ENCODE measurements around the gene AP2A1.

DNA sequence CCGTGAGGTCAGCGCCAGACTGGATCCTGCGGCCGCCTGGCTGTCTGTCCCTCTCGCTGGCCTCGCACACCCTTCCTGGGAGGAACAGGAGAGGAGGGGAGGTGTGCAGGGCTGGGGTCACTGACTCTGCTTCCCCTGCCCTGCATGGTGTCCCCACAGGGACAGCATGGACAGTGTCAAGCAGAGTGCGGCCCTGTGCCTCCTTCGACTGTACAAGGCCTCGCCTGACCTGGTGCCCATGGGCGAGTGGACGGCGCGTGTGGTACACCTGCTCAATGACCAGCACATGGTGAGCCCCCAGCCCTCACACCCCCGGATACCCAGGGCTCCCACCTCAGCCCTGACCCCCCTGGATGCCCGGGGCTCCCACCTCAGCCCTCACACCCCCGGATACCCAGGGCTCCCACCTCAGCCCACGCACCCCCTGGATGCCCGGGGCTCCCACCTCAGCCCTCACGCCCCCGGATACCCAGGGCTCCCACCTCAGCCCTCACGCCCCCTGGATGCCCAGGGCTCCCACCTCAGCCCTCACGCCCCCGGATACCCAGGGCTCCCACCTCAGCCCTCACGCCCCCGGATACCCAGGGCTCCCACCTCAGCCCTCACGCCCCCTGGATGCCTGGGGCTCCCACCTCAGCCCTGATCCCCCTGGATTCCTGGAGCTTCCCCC, 25.1 kb downstream of the AP2A1 start:
- no peak for TF ChIP-seq FOXM1 (CRISPR knock-in tag; IDR thresholded peaks at IDR 0.05)
- TF ChIP-seq TARDBP (CRISPR knock-in tag; IDR thresholded peaks at IDR 0.05): no peak
- no peak for TF ChIP-seq NRL (CRISPR knock-in tag; IDR thresholded peaks at IDR 0.05; ENCODE audit: borderline replicate concordance)
- TF ChIP-seq PHF8 (CRISPR knock-in tag; IDR thresholded peaks at IDR 0.05): no peak
- TF ChIP-seq HCFC1 (IDR thresholded peaks at IDR 0.05; ENCODE audit: low read depth, low read length): no peak
- no peak for TF ChIP-seq ZBTB1 (CRISPR knock-in tag; IDR thresholded peaks at IDR 0.05; ENCODE audit: borderline replicate concordance)
- TF ChIP-seq ZNF747 (CRISPR knock-in tag; IDR thresholded peaks at IDR 0.05; ENCODE audit: borderline replicate concordance): no peak
- TF ChIP-seq BHLHE40 (IDR thresholded peaks at IDR 0.05; ENCODE audit: low read length): no peak
- no peak for TF ChIP-seq POLR2AphosphoS5 (IDR thresholded peaks at IDR 0.05; ENCODE audit: low read depth, low read length)
- TF ChIP-seq SRSF9 (IDR thresholded peaks at IDR 0.05; ENCODE audit: borderline replicate concordance, insufficient read depth, low read depth, low read length, poor library complexity, severe bottlenecking): no peak
